HL-60 (cell line): ENCODE results near the gene SEPTIN10.

Experiments
- DNase-seq, 2 experiments: peaks; one replicate each; pipeline ENCODE4 v3.0.0-alpha.2; 2010 to 2020; ENCODE audit warnings: low read depth in 1 of 2, low spot score in 1 of 2
- H3K27ac ChIP-seq: fragments of 250-450 bp; sonication (Bioruptor Pico); replicated peaks from 2 replicates; pipeline ENCODE4 v1.5.1; 2020; ENCODE audit warnings: mild to moderate bottlenecking, moderate library complexity
- H3K27me3 ChIP-seq: fragments of 250-450 bp; sonication (Bioruptor Pico); 2 replicates; pipeline ENCODE4 v1.5.1; 2021; ENCODE audit warnings: mild to moderate bottlenecking, moderate library complexity; ENCODE audit not compliant: insufficient read depth, poor library complexity, severe bottlenecking
- H3K4me3 ChIP-seq: replicated peaks from 2 replicates; pipeline ENCODE4 v1.5.1; 2011; ENCODE audit warnings: mild to moderate bottlenecking, control low read depth, low read length; ENCODE audit not compliant: insufficient read depth
- GABPA ChIP-seq: IDR thresholded peaks from 2 replicates; pipeline ENCODE4 v1.6.1; 2012; ENCODE audit warnings: low read depth
- POLR2AphosphoS5 ChIP-seq: IDR thresholded peaks from 2 replicates; pipeline ENCODE4 v1.6.1; 2012; ENCODE audit warnings: low read depth
- SPI1 ChIP-seq: IDR thresholded peaks from 2 replicates; pipeline ENCODE4 v1.6.1; 2012; ENCODE audit warnings: low read depth, mild to moderate bottlenecking, borderline replicate concordance
- TF ChIP-seq, protein P1 (sequence below): IDR thresholded peaks from one replicate; pipeline ENCODE4 v1.5.1; 2011; ENCODE audit warnings: low read length, control low read depth, inconsistent platforms; ENCODE audit not compliant: insufficient read depth
- TF ChIP-seq, protein P2 (sequence below): IDR thresholded peaks from 2 replicates; pipeline ENCODE4 v1.6.1; 2012; ENCODE audit warnings: low read depth; ENCODE audit not compliant: insufficient replicate concordance

Gene SEPTIN10

DNA sequence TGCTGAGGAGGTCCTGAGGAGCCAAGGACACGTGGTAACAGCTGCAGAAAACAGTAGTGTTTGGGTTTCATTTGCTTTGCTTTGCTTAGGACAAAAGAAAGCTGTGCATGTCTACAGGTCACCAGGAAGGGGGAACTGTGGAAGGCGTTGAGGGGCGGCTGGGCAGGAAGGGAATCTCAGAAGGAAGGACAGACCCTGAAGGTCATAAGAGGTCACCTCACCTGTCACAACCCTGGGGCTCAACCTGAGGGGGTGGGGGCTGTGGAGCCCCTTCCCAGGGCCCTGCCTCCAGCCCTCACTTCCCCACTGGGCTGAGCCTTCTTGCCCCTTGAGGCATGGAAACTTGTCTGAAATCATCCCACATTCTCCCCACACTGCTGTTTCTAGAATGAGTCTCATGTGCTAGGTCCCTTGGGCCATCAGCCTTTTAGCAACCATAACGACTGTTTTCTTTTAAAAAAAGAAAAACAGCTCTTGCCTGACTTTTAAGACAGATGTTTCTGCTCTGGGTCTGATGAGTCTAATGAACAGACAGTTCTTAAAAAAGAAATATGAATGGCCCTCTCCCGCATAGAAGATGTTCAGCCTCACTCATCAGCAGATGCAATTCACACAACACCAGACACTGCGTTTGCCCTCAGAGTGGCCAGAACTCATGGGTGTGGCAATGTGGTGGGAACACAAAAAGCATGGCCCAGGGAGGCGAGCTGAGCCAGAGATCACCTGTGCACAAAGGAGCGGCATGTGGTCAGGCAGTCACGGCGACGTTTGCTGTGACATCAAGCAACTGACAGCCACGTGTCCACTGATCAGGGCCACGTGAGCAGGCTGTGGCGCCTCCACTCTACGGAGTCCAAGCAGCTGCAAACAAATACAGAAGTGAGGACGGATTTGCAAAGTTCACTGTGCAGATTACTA is 84.0 kb downstream of the SEPTIN10 start:
- no peak for DNase-seq
- Histone ChIP-seq H3K27ac (no peak overlapping the region), H3K27me3 (peaks cover 6% of the 10 kb centered on the region), H3K4me3 (no peak overlapping the region)
- TF ChIP-seq POLR2AphosphoS5 (no peak), GABPA (no peak), SPI1 (no peak)
- TF ChIP-seq, protein P1, sequence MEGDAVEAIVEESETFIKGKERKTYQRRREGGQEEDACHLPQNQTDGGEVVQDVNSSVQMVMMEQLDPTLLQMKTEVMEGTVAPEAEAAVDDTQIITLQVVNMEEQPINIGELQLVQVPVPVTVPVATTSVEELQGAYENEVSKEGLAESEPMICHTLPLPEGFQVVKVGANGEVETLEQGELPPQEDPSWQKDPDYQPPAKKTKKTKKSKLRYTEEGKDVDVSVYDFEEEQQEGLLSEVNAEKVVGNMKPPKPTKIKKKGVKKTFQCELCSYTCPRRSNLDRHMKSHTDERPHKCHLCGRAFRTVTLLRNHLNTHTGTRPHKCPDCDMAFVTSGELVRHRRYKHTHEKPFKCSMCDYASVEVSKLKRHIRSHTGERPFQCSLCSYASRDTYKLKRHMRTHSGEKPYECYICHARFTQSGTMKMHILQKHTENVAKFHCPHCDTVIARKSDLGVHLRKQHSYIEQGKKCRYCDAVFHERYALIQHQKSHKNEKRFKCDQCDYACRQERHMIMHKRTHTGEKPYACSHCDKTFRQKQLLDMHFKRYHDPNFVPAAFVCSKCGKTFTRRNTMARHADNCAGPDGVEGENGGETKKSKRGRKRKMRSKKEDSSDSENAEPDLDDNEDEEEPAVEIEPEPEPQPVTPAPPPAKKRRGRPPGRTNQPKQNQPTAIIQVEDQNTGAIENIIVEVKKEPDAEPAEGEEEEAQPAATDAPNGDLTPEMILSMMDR: no peak
- TF ChIP-seq, protein P2, sequence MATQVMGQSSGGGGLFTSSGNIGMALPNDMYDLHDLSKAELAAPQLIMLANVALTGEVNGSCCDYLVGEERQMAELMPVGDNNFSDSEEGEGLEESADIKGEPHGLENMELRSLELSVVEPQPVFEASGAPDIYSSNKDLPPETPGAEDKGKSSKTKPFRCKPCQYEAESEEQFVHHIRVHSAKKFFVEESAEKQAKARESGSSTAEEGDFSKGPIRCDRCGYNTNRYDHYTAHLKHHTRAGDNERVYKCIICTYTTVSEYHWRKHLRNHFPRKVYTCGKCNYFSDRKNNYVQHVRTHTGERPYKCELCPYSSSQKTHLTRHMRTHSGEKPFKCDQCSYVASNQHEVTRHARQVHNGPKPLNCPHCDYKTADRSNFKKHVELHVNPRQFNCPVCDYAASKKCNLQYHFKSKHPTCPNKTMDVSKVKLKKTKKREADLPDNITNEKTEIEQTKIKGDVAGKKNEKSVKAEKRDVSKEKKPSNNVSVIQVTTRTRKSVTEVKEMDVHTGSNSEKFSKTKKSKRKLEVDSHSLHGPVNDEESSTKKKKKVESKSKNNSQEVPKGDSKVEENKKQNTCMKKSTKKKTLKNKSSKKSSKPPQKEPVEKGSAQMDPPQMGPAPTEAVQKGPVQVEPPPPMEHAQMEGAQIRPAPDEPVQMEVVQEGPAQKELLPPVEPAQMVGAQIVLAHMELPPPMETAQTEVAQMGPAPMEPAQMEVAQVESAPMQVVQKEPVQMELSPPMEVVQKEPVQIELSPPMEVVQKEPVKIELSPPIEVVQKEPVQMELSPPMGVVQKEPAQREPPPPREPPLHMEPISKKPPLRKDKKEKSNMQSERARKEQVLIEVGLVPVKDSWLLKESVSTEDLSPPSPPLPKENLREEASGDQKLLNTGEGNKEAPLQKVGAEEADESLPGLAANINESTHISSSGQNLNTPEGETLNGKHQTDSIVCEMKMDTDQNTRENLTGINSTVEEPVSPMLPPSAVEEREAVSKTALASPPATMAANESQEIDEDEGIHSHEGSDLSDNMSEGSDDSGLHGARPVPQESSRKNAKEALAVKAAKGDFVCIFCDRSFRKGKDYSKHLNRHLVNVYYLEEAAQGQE: no peak

DNA sequence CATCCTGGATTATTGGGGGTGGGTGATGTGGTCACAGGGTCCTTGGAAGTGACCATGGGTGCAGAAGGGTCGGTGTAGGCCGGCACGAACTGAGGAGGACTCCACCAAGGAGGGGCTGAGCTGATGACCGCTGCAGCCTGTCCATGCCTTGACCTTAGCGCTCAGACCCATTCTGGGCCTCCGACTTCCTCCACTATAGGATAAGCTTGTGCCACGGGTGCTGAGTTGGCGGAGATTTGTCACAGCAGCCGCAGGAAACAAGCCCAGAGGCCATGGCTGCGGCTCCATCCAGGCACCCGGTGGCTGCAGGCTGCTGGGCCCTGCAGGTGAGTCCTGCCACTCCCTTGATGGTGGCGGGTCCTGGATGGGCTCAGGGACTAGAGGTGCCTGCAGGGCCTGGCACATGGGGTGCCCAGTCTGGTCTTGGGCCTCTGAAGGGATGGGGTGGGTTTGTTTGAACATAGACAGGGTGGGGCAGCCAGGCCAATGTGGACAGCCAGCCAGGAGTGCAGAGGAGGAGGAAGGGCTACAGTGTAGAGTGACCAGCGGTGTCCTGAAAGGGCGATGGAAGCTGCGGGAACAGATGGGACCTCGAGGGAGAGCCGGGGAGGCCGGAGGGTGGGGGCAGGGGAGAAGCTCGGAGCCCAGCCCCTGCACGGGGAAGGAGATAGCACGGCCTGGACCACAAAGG is 84.8 kb downstream of the SEPTIN10 start:
- no peak overlapping the region for H3K27ac ChIP-seq
- TF ChIP-seq POLR2AphosphoS5: no peak
- TF ChIP-seq, protein P2: no peak
- TF ChIP-seq, protein P1: no peak
- TF ChIP-seq SPI1: no peak
- TF ChIP-seq GABPA: no peak
- no peak for DNase-seq
- peaks cover 6% of the 10 kb centered on the region for H3K27me3 ChIP-seq
- H3K4me3 ChIP-seq: no peak overlapping the region

DNA sequence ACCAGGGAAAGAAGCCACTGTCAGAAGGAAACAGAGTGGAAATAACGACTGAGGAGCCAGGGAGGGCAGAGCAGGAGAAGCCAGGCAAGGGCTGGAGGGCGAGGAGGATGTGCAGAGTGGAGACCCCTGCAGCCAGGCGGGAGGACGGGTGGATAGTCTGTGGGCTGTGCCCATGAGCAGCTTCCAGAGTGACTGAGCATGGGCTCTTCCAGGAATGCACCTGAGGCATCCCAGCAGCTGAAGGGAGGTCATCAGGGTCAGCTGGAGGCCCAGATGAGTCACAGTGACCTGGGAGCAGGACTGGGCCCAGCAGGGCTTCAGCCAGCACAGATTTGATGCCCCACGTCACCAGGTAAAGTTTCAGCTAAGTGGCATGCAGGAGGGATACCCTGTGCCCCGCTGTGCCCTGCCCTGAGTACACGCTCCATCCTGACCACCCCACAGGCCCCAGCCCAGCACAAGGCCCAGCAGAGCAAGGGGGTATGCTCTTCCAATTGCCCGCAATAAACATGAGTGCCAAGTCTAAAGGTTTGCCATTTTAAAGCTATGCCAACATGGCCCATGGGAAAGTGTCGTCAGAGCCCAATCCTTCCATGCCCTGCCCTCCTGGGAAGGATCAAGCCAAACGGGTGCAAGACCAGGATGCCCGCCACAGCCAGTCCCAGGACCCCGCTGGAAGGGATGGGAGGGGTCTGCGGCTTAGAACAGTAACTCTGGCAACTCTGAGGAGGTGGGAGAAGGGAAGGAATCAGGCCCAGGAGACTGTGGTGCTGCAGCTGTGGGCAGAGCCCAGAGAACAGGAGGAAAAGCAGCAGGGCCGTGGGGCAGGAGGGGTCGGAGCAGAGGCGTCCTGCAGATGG is 85.7 kb downstream of the SEPTIN10 start:
- Histone ChIP-seq H3K27ac (no peak overlapping the region), H3K4me3 (no peak overlapping the region), H3K27me3 (peaks cover 6% of the 10 kb centered on the region)
- no peak for TF ChIP-seq SPI1
- TF ChIP-seq, protein P2: no peak
- no peak for TF ChIP-seq POLR2AphosphoS5
- TF ChIP-seq, protein P1: no peak
- TF ChIP-seq GABPA: no peak
- DNase-seq: no peak
